T-helper 22 cell (primary cell): ENCODE data around the gene RPUSD1.
A peak's percentile ranks its signal among the peaks of the same experiment; 100 is the strongest.

Experiments
- DNase-seq: peaks from one replicate; pipeline ENCODE4 v3.0.0-alpha.2; 2020; ENCODE audit warnings: low read depth

Gene RPUSD1

GRCh38 chr16:799111-799947 is 11.1 kb upstream of the RPUSD1 start:
- DNase-seq, result no peak

GRCh38 chr16:798666-799065 is 10.5 kb upstream of the RPUSD1 start:
- no peak for DNase-seq

- DNase-seq, result no peak
These were observed 9.5 kb upstream of the RPUSD1 start for GRCh38 chr16:797686-798085.

GRCh38 chr16:797120-797420 is 8.9 kb upstream of the RPUSD1 start:
- no peak for DNase-seq

- DNase-seq, result no peak
These were observed 8.3 kb upstream of the RPUSD1 start for GRCh38 chr16:796296-797119.

GRCh38 chr16:795580-796229 is 7.5 kb upstream of the RPUSD1 start:
- DNase-seq, result no peak

GRCh38 chr16:794853-795466 is 6.8 kb upstream of the RPUSD1 start:
- DNase-seq, result no peak

GRCh38 chr16:794091-794822 is 6.1 kb upstream of the RPUSD1 start:
- DNase-seq, result no peak

GRCh38 chr16:793414-793813 is 5.2 kb upstream of the RPUSD1 start:
- no peak for DNase-seq

- no peak for DNase-seq
These were observed 4.2 kb upstream of the RPUSD1 start for GRCh38 chr16:792221-792995.

GRCh38 chr16:791131-791530 is 3.0 kb upstream of the RPUSD1 start:
- DNase-seq, result no peak

GRCh38 chr16:790086-790485 is 1.9 kb upstream of the RPUSD1 start:
- DNase-seq, result no peak

- DNase-seq, result no peak
These were observed 1.1 kb upstream of the RPUSD1 start for GRCh38 chr16:789191-789850.

GRCh38 chr16:788399-789126 is 382 bp upstream of the RPUSD1 start, which contains the start of gene CHTF18:
Gene CHTF18, plus strand, starts transcription at chr16:788620. Its CDS starts 65 bp downstream, at chr16:788685.
- DNase-seq, result peak; percentile 88

- DNase-seq, result no peak
These were observed 737 bp downstream of the RPUSD1 start for GRCh38 chr16:787321-787966.

- DNase-seq, result peak; percentile 36
These were observed 2.3 kb downstream of the RPUSD1 start for GRCh38 chr16:785563-786535.

GRCh38 chr16:784431-784830 is 3.8 kb downstream of the RPUSD1 start:
- no peak for DNase-seq
